Head of caudate nucleus (tissue), 42 donors: ENCODE data around the gene SPINK2.

Source experiments
- DNase-seq, 42 donors: peaks; one replicate each; pipeline versions ENCODE4 v3.0.0 to v3.0.0-alpha.2; 2020 to 2021; ENCODE audit warnings: mixed read lengths in 7 of 42
- intact Hi-C: fragments of 100-400 bp; cut with DNase I; formaldehyde crosslinking; loops from one replicate; pipeline ENCODE4 v1.15.0; 2022

SPINK2 gene, protein sequence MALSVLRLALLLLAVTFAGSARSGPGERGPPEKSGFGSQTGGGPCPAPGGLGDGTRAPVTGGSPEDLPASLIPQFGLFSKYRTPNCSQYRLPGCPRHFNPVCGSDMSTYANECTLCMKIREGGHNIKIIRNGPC

DNA sequence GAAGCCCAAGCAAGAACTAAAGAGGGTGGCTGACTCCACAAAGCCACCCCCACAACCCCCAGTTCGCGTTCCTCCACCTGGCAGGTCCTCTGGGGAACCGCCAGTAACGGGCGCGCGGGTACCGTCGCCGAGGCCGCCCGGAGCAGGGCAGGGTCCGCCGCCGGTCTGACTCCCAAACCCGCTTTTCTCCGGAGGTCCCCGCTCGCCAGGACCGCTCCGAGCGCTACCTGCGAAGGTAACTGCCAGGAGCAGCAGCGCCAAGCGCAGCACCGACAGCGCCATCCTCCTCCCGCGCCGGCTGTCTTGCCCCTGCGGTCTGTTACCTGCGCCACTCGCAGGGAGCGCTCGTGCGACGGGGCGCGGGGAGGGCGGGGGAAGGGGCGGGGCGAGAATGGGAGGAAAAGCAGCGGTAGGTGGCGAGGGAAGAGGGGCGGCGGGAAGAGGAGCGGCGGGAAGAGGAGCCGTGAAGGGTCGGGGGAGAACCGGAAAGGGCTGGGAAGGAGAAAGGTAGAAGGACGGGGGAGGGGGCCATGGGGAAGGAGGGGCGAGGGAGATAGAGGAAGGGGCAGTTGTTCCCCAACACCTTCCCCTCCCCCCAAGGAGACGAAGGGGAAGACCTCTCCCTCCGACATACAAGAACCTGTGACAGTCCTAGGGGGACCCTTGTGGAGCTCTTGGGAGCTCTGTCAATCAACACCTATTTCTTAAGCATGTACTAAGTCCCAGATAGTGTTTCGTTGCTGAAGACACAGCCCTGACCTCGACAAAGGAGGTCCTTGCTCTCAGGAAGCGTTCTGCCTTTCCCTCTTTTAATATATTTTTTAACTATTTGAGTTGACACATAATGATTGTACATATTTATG lies at the start of gene SPINK2:
SPINK2 (minus strand) TSS at position 321 of the 863 bp plus-strand sequence; CDS start at position 282, 39 bp downstream.
- DNase-seq, result peak in 29 of 42 donors; percentile 3 to 64 (median 25)
- intact Hi-C loops, result no loop called here

GRCh38 chr4:56870946-56871345 lies 49.4 kb upstream of the SPINK2 start:
- DNase-seq, result no peak
- intact Hi-C loops, result no loop called here

DNA sequence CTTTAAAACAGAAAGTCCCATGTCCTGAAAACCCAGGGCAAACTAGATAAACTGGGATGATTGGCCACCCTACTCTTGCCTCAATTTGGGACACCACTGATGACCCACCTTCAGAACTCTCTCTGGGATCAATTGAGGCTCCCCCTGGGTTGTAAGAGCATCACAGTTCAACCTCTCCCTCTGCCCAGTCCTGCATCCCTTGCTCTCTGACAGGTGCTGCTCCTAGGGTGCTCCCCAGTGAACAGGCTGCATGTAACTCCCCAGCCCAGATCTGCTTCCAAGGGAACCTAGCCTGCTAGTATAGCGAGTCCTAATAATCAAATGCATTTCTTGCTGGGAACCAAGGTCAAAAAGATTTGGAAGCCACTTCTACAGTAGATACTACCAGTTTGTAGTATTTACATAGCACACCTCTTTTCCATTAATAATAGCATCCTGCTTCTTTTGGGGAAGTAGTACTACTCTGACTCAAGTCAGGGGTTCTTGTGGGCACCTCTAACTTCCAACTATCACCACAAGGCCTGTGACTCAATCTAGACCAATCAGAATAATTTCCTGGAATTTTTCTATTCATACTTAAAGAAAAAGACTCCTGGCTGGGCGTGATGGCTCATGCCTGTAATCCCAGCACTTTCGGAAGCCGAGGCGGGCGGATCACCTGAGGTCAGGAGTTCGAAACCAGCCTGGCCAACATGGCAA lies 42.1 kb upstream of the SPINK2 start:
- intact Hi-C loops, result no loop called here
- DNase-seq, result no peak

- no peak for DNase-seq
- intact Hi-C loops, result no loop called here
Measured at GRCh38 chr4:56861360-56861759, 39.9 kb upstream of the SPINK2 start.

- no peak for DNase-seq
- intact Hi-C loops, result no loop called here
Measured at GRCh38 chr4:56860781-56861180, 39.3 kb upstream of the SPINK2 start.

DNA sequence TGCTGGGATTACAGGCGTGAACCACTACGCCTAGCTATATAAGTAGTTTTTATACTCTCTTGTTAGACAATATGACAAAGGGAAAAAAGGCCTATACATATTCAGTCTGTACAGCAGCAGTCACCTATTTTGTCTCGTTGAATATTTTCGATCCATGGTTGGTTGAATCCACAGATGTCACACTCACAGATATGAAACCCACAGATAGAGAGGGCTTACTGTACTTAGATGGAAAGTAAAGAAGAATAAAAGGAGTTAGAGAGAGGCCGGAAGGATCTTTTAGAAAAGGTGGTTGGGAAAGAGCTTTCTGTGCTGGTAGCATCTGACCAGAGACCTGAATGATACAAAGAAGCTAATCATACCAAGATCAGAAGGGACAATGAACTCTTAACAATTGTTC lies 38.3 kb upstream of the SPINK2 start:
- no peak for DNase-seq
- intact Hi-C loops, result no loop called here

DNA sequence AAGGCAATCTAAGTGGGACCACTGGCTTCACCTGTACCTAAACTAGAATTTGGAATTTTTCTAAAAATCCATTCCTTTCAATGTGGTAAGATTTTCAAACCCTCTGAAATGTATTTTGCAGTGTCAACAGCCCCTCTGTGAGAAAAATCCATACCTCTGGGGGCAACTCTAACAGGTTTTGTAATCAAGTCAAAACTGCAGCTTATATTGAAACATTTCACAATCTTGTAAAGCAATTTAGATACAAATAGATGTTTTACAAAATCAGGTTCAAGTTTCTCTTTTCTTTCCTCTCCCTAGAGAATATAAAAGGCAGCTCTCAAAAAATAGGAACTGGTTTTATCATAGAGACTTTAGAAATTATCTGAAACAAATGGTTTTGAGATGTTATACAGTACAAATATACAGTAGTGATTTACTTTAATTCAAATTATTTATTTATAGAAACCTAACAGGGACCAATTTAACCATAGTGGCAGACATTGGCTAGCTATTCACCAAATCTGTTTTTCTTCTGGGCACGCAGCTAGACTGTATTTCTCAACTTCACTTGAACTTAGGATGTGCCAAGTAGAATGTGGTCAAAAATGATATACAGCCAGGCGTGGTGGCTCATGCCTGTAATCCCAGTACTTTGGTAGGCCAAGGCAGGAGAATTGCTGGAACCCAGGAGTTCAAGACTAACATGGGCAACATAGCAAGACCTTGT lies 36.3 kb upstream of the SPINK2 start:
- intact Hi-C loops, result no loop called here

GRCh38 chr4:56856656-56857055 lies 35.2 kb upstream of the SPINK2 start:
- no peak for DNase-seq
- intact Hi-C loops, result no loop called here

More for the DNA sequence above, 36.3 kb upstream of the SPINK2 start:
- DNase-seq, result no peak

GRCh38 chr4:56850910-56851309 lies 29.4 kb upstream of the SPINK2 start:
- no peak for DNase-seq
- intact Hi-C loops, result no loop called here

GRCh38 chr4:56844802-56845580 lies 23.5 kb upstream of the SPINK2 start:
- DNase-seq, result no peak
- intact Hi-C loops, result no loop called here

DNA sequence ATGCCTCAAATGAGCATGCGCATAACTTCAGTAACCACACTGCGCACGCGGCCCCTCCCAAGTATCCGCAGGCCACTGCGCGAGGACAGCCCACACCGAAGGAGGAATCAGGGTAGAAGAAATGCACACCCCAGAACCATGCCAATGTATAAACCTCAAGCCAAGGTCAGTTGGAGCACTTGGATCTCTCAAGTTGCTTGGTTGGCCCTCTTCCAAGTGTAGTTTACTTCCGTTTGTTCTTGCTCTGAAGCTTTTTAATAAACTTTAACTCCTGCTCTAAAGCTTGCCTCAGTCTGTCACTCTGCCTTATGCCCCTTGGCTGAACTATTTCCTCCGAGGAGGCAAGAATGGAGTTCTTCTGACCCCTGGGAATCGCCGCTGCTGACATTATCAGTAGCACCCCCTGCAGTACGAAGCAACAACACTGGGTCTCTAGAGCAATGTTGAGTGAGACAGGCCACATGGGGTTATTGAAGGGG lies 22.0 kb upstream of the SPINK2 start:
- intact Hi-C loops, result no loop called here
- no peak for DNase-seq

GRCh38 chr4:56840559-56840958 lies 19.1 kb upstream of the SPINK2 start:
- no peak for DNase-seq
- intact Hi-C loops, result no loop called here

GRCh38 chr4:56828784-56829535 lies 7.5 kb upstream of the SPINK2 start:
- DNase-seq, result no peak
- intact Hi-C loops, result no loop called here

GRCh38 chr4:56823933-56824600 lies 2.6 kb upstream of the SPINK2 start:
- DNase-seq, result no peak
- intact Hi-C loops, result no loop called here

DNA sequence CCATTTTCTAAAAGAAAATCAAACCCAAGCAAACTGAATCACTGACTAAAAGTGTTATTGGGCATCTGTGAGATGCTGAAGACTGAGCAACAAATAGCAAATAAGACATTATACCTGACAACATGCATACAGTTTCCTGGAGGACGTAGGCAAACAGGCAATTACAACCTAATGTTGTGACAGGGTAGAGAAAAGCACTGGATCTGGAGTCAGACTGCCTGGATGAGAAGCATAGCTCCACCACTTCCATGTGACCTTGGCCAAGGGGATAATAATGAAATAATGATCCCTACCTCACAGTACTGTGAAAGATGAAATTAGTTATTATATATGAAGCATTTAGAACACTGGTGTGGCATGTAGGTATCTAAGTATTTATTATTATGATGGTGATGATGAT lies 2.7 kb downstream of the SPINK2 start:
- DNase-seq, result no peak
- intact Hi-C loops, result no loop called here

DNA sequence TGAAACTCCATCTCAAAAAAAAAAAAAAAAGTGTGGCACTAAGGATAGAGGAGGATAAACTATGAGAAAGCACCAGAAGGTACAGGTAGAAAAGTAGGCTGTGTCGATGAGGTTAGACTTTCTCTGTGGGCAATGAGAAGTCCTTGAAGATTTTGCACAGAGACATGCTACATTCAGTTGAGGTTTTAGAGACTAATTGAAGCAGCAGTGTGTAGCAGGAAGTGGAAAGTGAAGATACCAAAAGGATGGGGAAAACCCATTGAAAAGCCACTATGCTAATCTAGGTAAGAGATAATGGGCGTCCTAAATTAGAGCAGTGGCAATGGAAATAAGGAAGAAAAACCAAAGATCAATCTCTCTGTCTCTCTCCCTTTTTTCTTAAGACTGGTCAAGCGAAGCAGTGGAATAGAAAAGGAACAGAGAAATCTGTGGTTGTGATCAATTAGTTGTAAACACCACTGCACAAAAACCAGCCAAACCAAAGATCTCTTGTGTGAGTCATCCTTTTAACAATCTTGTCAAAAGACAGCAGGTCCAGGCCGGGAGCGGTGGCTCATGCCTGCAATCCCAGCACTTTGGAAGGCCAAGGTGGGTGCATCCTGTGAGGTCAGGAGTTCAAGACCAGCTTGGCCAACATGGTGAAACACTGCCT lies 3.5 kb downstream of the SPINK2 start:
- no peak for DNase-seq
- intact Hi-C loops, result no loop called here

DNA sequence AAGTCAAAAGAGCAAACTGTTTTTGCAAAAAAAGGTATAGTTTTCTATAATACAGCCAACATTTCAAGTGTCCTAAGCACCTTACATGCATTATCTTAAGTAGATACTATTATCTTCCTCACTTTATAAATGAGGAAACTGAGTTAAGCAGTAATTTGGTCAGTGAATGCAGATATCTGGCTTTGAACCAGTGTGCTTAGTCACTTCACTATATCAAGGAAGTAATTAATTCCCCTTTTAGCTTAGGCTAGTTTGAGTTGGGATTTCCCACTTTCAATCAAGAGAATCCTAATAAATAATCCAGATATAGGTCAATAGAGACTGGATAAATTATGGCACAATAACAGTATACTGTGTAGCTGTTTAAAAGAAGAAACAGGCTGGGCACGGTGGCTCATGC lies 14.8 kb downstream of the SPINK2 start:
- intact Hi-C loops, result loop anchor here (10.0 kb wide), 1 partner anchor 232 kb away; no protein-coding TSS in a partner anchor
- no peak for DNase-seq
